Spleen (tissue), 7 donors: ENCODE measurements around the gene DPYSL4.

ENCODE experiments used
- POLR2A ChIP-seq, 3 donors: fragments of 450-650 bp; IDR thresholded peaks; one replicate each; pipeline ENCODE4 v1.5.1; 2017; ENCODE audit warnings: antibody characterized with exemption in 3 of 3, mild to moderate bottlenecking in 1 of 3
- POLR2AphosphoS5 ChIP-seq, 3 donors: sonication (generic); formaldehyde crosslinking; IDR thresholded peaks; one replicate each; pipeline ENCODE4 v1.5.1; 2017; ENCODE audit warnings: antibody characterized with exemption in 3 of 3
- TF ChIP-seq, protein P1 (sequence below), 11 experiments: fragments of 200-600 bp in 7 of 11; fragments of 450-650 bp in 4 of 11; sonication (generic) in 4 of 11; IDR thresholded peaks in 8 of 11; conservative IDR thresholded peaks in 3 of 11; 1 replicate in 7 of 11; 2 replicates in 4 of 11; pipeline versions ENCODE4 v1.4.0 to v1.8.0; 2016 to 2021; ENCODE audit warnings: antibody characterized with exemption in 11 of 11, inconsistent platforms in 4 of 11, mild to moderate bottlenecking in 1 of 11
- donor health status: DM: no; HTN: no; CAD: no; lungs with moderate emphysema.
- donor health status: DM: no; HTN: no; CAD: no.
- donor health status: DM: no; HTN: no; CAD: no.

DNA sequence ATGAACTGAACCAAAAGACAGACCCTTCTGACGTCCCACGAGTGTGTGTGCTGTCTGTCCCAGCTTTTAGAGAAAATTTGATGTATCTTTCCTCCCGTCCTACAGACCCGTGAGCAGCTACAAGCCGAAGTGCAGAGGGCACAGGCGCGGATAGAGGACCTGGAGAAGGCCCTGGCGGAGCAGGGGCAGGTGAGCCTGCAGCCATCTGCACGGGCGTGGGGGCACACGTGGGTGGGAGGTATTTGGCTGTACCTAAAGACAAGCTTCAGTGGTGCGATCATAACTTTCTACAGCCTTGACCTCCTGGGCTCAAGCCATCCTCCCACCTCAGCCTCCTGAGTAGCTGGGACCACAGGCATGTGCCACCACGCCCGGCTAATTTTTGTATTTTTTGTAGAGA is 41.7 kb upstream of the DPYSL4 start:
- TF ChIP-seq, protein P1, sequence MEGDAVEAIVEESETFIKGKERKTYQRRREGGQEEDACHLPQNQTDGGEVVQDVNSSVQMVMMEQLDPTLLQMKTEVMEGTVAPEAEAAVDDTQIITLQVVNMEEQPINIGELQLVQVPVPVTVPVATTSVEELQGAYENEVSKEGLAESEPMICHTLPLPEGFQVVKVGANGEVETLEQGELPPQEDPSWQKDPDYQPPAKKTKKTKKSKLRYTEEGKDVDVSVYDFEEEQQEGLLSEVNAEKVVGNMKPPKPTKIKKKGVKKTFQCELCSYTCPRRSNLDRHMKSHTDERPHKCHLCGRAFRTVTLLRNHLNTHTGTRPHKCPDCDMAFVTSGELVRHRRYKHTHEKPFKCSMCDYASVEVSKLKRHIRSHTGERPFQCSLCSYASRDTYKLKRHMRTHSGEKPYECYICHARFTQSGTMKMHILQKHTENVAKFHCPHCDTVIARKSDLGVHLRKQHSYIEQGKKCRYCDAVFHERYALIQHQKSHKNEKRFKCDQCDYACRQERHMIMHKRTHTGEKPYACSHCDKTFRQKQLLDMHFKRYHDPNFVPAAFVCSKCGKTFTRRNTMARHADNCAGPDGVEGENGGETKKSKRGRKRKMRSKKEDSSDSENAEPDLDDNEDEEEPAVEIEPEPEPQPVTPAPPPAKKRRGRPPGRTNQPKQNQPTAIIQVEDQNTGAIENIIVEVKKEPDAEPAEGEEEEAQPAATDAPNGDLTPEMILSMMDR (IDR thresholded peaks at IDR 0.05 in 8 of 11, conservative IDR thresholded peaks at IDR 0.05 in 3 of 11): no peak
- no peak for TF ChIP-seq POLR2A (IDR thresholded peaks at IDR 0.05)
- TF ChIP-seq POLR2AphosphoS5 (IDR thresholded peaks at IDR 0.05): no peak
